HG02938 (cell line): Measurements from ENCODE around the gene SSB.
"Not testable (repeated sequence)": the region's sequence is repeated elsewhere in the genome, so short reads cannot be mapped to it uniquely, and the experiment has no call there.

Experiments
- ATAC-seq: cut with Tn5 transposase; IDR thresholded peaks from one replicate; pipeline ENCODE4 v1.9.1; 2021; ENCODE audit warnings: mild to moderate bottlenecking, moderate library complexity; ENCODE audit not compliant: unreplicated experiment

SSB gene

GRCh38 chr2:169827272-169828140 lies 28.8 kb downstream of the SSB start, which contains the start of gene UBR3:
Gene UBR3, plus strand, starts transcription at chr2:169827454. Its CDS starts 54 bp downstream, at chr2:169827508.
- ATAC-seq, result peak; percentile 80

- no peak for ATAC-seq
These were observed 29.6 kb downstream of the SSB start for GRCh38 chr2:169828141-169828811.

GRCh38 chr2:169834401-169834800 lies 35.7 kb downstream of the SSB start:
- no peak for ATAC-seq

- no peak for ATAC-seq
These were observed 40.2 kb downstream of the SSB start for GRCh38 chr2:169838743-169839489.

- no peak for ATAC-seq
These were observed 41.5 kb downstream of the SSB start for GRCh38 chr2:169839954-169840746.

GRCh38 chr2:169840747-169841142 lies 42.1 kb downstream of the SSB start:
- ATAC-seq, result no peak

- not testable (repeated sequence) for ATAC-seq
These were observed 43.0 kb downstream of the SSB start for GRCh38 chr2:169841625-169842024.

DNA sequence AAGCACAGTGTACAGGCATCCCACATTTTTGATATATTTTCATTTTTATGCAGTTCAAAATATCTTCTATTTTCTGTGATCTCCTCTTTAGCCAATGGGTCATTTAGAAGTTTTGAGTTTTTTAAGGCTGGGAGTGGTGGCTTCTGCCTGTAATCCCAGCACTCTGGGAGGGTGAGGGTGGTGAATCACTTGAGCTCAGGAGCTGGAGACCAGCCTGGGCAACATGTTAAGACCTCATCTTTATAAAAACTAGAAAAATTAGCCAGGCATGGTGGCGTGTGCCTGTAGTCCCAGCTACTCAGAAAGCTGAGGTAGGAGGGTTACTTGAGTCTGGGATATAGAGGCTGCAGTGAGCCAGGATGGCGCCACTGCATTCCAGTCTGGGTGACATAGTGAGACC lies 46.3 kb downstream of the SSB start:
- ATAC-seq, result no peak

DNA sequence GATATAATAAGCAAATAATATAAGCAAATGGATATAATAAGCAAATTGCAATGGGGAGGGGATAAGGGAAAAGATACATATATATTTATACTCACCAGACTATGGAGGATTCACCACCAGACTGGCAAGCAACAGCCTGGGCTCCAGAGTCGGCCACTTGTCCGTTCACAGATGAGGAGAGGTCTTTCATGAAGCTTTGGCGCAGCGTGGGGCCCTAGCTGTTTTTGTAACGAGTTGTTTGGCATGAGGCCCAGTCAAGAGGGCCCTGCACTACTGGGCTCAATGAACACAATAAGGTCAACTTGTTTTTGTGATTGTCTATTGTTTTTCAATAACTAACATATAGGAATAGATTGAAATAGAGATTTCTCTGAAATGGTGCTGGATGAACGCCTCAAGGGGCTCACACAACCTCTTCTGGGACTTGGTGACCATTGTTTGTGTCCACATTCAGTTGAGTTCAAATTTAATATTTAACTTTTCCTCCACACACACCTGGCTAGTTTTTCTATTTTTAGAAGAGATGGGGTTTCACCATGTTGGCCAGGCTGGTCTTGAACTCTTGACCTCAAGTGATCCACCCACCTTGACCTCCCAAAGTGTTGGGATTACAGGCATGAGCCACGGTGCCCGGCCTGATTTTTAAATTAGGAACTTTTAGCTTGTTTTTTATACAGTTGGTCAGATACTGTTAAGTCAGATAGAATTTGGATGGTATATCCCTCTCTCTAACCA lies 50.5 kb downstream of the SSB start:
- ATAC-seq, result not testable (repeated sequence)

DNA sequence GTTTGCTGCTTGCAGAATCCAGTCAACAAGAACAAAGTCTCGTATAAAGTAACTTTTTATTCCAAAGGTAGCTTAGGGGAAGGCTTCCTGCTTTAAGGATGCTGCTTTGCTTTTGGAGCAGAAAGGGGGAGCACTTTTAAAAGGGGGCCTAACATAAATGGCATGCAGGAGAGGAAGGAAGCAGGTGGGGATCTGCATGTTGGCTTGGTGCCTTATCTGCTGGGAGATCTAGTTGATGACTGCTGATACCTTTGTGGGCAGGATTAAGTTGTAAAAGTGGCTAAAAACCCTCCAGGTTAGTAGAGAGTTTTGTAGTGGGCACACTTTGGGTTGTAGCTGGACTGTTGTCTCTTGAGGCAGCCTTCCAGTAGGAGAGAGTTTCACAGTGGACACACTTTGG lies 51.0 kb downstream of the SSB start:
- no peak for ATAC-seq

- ATAC-seq, result no peak
These were observed 54.5 kb downstream of the SSB start for GRCh38 chr2:169853041-169853668.

DNA sequence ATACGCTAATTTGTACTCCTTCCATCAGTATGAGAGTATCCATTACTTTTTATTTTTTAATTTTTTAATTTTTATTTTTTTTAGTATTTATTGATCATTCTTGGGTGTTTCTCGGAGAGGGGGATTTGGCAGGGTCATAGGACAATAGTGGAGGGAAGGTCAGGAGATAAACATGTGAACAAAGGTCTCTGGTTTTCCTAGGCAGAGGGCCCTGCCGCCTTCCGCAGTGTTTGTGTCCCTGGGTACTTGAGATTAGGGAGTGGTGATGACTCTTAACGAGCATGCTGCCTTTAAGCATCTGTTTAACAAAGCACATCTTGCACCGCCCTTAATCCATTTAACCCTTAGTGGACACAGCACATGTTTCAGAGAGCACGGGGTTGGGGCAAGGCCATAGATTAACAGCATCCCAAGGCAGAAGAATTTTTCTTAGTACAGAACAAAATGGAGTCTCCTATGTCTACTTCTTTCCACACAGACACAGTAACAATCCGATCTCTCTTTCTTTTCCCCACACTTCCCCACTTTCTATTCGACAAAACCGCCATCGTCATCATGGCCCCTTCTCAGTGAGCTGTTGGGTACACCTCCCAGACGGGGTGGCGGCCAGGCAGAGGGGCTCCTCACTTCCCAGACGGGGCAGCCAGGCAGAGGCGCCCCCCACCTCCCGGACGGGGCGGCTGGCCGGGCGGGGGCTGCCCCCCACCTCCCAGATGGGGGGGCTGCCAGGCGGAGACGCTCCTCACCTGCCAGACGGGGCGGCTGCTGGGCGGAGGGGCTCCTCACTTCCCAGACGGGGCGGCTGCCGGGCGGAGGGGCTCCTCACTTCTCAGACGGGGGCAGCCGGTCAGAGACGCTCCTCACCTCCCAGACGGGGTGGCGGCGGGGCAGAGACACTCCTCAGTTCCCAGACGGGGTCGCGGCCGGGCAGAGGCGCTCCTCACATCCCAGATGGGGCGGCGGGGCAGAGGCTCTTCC lies 56.9 kb downstream of the SSB start:
- not testable (repeated sequence) for ATAC-seq

GRCh38 chr2:169859423-169859822 lies 60.8 kb downstream of the SSB start:
- no peak for ATAC-seq

DNA sequence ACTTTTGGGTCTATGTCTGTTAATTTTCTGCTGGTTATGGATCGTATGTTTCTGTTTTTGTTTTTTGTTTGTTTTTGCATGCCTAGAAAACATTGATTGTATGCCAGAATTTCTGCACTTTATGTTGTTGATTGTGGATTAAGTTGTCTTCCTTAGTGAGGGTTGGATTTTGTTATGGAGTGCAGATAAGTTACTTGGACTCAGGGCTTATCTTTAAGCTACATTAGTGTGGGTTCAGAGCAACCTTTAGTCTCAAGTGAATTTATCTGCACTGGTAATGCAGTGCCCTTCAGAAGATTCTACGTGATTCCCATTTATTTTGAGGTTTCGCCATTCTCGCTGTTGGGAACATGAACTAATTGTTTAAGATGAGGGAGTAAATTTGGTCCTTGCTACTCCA lies 61.5 kb downstream of the SSB start:
- ATAC-seq, result no peak
